COLO829 (cell line): ENCODE data around the gene SDR39U1.

Source experiments
- DNase-seq: peaks from one replicate; pipeline ENCODE4 v3.0.0; 2012; ENCODE audit warnings: low spot score

Gene SDR39U1

GRCh38 chr14:24429395-24430142, 13.0 kb downstream of the SDR39U1 start, which contains the start of the genes CBLN3 and KHNYN:
Gene CBLN3 (minus strand): TSS chr14:24429668. CDS start chr14:24429054, 614 bp downstream.
Gene KHNYN (plus strand): TSS chr14:24429954. CDS start chr14:24430731, 777 bp downstream.
- peak; percentile 84 for DNase-seq

- DNase-seq = no peak
Measured at GRCh38 chr14:24428628-24429394, 13.8 kb downstream of the SDR39U1 start.

- DNase-seq = no peak
Measured at GRCh38 chr14:24427537-24428508, 14.8 kb downstream of the SDR39U1 start.

DNA sequence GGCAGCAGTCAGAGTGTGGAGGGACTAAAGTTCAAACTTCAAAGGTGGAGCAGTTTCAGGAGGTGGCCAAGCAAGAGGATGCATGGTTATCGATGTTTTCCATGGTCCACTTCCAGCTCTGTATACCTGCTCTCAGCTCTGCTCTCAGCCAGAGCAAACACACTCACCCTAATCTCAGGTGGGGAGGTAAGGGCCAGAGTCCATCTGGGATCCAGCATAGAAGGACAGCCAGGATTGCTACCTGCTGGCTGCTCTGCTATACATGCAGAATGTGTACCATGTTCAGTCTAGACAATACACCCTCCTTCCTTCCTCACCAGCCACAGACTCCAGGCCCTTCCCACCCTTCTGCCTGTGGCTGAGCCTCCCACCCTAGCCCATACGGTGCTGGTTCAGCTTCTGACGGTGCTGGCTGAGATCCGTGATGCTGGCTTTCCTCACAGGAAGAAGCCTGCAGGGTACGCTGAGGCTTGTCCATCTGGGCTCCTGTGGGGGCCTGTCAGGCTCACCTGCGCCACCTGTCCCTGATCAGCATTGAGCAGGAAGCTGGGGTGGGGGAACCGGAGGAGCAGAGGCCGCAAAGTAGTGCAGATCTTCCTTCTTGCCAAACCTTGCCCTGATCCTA, 15.6 kb downstream of the SDR39U1 start:
- DNase-seq = no peak

DNA sequence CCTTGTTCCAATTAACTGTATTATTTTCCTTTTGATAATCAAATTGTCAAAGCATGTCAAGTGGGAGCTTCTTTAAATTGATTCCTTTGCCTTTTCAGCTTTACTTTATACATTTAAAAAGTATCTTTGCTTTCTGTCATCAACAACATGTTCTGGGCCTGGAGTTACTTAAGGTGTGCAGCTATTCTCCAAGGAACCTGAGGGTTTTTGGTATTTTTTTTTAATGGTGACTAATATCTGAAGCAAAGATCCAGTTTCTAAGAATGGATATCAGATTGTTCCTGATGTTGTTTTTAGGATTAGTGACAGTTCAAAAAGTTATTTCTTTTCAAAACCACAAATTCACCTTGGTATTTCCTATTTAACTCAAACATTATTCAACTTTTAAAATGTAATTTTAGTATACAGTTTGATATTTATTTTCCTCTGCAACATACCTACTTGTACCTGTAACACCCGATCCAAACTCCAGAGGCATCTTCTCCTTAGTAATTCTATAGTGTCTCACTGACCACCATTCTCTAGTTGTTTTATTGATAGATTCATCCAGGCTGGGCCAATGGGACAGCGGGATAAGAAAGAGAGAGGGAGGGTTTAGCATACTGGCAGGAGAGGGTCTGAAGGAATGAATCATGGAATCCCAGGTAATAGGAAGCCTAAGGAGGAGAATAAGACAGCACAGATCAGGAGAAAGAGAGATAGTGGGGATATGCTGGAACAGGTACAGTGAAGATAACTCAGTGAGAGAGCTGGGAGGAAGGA, 16.2 kb downstream of the SDR39U1 start:
- no peak for DNase-seq

- peak; percentile 28 for DNase-seq
Measured at GRCh38 chr14:24425704-24426103, 16.9 kb downstream of the SDR39U1 start.

DNA sequence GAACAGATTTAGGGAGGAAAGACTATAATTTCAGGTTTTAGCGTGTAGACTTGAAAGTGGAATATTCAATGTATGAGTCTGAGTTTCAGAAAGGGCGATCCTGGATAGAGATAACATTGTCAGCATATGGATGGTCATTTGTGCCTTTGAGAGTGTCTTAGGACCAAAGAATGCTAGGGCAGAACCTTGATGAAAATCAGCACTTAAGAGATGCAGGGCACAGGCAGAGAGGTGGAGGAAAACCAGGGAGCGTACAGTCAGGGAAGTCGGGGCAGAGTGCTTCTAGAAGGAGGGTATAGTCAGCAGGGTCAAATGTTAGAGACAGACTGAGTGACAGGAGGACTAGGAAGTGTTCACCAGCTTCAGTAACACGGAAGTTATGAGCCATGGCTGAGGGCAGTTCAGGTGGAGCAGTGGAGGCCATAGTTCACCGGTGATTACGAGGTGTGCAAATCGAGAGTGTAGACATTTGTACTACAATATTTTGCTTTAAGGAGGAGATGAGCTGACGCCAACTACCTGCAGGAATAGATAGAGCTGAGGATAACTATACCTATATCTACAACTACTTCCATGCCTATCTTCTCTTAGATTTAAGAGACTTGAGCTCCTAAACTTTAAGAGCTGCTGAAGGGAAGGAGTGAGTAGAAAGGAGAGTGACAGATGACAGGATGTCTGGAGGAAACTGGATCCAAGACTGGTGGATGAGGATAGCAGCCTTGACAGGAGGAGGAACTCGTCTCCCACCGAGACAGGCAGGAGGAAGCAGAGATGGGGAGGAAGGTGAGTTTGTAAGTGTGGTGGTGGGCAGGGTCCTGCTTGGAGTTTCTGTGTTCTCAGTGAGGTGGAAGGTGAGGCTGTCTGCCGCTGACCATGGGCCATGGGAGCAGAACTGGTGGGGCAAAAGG, 19.6 kb downstream of the SDR39U1 start:
- no peak for DNase-seq

- no peak for DNase-seq
Measured at GRCh38 chr14:24422261-24422660, 20.3 kb downstream of the SDR39U1 start.

DNA sequence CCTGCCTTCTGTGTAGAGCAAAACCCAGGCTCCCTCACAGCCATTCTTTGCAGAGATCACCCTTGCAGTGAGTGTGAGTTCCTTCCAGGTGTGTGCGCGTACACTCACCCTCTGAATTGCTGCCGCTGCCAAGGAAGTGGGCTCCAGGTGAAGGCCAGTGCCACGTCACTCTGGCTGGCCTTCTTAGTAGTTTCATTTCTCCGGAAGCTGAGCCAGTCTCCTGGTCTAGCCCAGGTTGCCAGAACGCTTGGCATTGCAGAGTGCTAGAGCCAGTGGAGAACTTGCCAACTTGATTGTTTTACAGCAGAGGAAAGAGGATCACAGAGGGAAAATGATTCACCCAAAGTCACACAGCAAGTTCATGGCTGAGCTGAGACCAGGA, 24.1 kb downstream of the SDR39U1 start:
- no peak for DNase-seq

GRCh38 chr14:24417832-24418491, 24.6 kb downstream of the SDR39U1 start:
- DNase-seq = no peak

- no peak for DNase-seq
Measured at GRCh38 chr14:24416932-24417619, 25.5 kb downstream of the SDR39U1 start.

DNA sequence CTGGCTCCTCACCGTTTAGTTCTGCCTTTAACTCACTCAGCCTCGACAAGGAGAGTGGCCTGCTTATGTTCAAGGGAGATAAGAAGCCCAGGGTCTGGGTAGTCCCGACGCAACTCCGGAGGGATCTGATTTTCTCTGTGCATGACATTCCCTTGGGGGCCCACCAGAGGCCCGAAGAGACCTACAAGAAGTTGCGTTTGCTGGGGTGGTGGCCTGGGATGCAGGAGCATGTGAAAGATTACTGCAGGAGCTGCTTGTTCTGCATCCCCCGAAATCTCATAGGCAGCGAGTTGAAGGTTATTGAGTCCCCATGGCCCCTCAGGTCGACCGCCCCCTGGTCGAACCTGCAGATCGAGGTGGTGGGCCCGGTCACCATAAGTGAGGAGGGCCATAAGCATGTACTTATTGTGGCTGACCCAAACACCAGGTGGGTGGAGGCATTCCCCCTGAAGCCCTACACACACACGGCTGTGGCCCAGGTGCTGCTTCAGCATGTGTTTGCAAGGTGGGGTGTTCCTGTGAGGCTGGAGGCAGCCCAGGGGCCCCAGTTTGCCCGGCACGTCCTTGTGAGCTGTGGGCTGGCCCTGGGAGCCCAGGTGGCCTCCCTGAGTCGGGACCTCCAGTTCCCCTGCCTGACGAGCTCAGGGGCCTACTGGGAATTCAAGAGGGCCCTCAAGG, 26.2 kb downstream of the SDR39U1 start:
- DNase-seq = no peak

- DNase-seq = no peak
Measured at GRCh38 chr14:24415421-24416253, 26.9 kb downstream of the SDR39U1 start.

GRCh38 chr14:24414732-24415420, 27.7 kb downstream of the SDR39U1 start:
- DNase-seq = no peak

DNA sequence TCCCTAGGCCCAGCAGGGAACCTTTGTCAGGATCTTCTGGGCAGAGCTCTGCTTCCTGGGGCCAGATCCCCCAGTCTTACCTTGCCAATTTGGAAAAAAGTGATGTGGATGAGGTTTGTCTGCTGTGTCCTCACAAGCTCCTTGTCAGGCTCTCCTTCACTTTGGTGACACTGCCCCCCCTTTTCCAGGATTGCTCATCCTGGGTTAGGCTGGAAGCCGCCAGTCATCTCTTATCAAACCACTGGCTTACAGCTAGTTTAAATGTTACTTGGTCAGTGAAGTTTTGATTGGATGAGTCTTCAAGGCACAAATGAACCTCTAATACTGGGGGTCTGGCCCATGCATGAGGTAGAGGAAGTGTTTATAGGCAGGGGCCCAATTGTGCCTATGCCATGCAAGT, 28.5 kb downstream of the SDR39U1 start:
- no peak for DNase-seq
